ENCODE measurements around the gene ZNF385C. TPM values are rescaled to one million over a fixed set of nuclear protein-coding genes. Genes with fewer than 3 reads are reported as not detected.

Gene ZNF385C
- total RNA-seq, 4 donors from 2014 or later = 0.27 to 0.48 TPM; not detected in 2

DNA sequence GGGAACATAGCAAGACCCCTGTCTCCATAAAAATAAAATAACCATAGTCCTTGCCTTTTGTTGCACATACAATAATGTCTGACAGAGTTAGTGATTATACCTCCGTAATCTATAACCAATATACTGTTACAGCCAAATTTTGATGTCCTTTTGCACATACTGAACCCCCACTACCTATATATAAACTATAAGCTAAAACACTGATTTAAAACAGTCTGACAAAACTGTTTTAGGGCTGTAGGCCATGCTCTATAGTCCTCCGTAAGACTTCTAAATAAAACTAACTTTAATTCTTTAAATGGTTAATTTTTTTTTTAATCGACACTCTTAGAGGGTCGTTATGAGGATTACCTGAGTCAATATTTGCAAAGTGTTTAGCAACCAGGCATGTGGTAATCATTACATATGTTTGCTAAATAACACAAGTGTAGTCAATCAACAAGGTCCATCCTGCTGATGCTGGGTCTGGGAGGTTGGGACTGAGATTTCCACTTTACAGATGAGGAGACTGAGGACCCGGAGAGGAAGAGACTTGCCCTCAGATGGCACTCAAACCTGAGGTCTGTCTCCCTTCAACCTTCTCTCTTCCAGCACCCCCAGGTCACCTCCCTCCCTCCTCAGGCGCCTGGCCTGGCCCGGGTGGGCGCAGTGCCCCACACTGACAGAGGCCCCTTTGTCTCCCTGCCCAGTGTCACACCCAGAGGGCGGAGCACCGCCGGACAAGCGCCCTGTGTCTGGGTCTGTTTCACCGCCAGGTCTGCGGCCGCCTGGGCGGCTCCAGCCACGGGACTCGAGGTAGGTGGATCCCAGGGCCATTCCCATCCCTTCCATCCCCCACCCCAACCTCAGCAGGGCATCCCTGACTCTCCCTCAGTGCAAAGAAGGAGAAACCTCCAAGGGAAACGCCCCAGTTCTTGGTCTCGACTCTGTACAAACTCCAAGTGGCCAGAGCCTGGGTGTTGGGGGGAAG lies 10.3 kb downstream of the ZNF385C start:
- no peaks in the 10 kb centered on the region for H3K4me1 ChIP-seq

DNA sequence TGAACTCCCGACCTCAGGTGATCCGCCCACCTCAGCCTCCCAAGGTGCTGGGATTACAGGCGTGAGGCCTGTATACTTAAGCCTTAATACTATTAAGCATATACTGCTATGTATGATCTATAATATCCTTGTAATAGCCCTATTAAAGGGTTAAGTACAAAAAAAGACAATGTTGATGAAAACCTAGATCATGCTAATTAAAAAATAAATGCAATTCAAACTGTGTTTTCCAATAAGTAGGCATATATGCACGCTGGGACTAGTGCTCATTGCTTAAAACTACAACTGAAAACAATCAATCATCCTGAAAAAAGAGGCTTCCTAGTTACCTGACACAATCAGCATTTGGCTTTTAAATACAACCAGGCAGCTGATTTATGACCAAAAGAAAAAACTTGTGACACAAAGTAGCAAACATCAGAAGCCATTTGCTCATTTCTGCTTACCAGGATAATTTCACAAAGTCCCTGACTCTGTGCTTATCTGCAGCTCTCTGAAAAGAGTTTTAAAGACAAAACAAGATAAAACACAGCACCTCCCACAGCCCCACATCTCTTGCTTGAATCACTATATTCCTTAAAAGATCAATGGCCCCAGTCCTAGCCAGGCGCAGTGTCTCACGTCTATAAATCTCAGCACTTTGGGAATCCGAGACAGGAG lies 11.1 kb downstream of the ZNF385C start:
- WGBS, 2 donors (ENCODE audit: low coverage in 1 of 2) = 70 to 78% methylated on average over 4 to 7 of the region's 7 CpGs

More for the DNA sequence above, 10.3 kb downstream of the ZNF385C start:
- Histone ChIP-seq H3K36me3 (no peaks in the 10 kb centered on the region), H3K4me3 (no peak overlapping the region), H3K27ac (no peak overlapping the region), H3K9me3 (no peaks in the 10 kb centered on the region), H3K27me3 (peaks cover 27% of the 10 kb centered on the region)
- in situ Hi-C loops (cut with MboI; ENCODE audit: low pct_ligation_motif_present in 1 of 4, low pct_unique_long_range_greater_than_20kb in 1 of 4, low sequenced_read_pairs in 3 of 4) (loop anchor here in 1 of 4 donors (25.0 kb wide), 1 partner anchor 351 kb away; the partner anchor contains the start of gene HAP1), intact Hi-C loops (cut with DNase I; ENCODE audit: low total_unique reads) (no loop called here)
- TF ChIP-seq EP300 (IDR thresholded peaks at IDR 0.05; ENCODE audit: low read depth) (no peak), POLR2A (IDR thresholded peaks at IDR 0.05) (no peak), POLR2AphosphoS5 (IDR thresholded peaks at IDR 0.05) (no peak)
- TF ChIP-seq, protein P1, sequence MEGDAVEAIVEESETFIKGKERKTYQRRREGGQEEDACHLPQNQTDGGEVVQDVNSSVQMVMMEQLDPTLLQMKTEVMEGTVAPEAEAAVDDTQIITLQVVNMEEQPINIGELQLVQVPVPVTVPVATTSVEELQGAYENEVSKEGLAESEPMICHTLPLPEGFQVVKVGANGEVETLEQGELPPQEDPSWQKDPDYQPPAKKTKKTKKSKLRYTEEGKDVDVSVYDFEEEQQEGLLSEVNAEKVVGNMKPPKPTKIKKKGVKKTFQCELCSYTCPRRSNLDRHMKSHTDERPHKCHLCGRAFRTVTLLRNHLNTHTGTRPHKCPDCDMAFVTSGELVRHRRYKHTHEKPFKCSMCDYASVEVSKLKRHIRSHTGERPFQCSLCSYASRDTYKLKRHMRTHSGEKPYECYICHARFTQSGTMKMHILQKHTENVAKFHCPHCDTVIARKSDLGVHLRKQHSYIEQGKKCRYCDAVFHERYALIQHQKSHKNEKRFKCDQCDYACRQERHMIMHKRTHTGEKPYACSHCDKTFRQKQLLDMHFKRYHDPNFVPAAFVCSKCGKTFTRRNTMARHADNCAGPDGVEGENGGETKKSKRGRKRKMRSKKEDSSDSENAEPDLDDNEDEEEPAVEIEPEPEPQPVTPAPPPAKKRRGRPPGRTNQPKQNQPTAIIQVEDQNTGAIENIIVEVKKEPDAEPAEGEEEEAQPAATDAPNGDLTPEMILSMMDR (IDR thresholded peaks at IDR 0.05) = no peak
- no peak for DNase-seq
- WGBS, 2 donors (ENCODE audit: low coverage in 1 of 2) = 36 to 60% methylated on average over 4 to 20 of the region's 20 CpGs

DNA sequence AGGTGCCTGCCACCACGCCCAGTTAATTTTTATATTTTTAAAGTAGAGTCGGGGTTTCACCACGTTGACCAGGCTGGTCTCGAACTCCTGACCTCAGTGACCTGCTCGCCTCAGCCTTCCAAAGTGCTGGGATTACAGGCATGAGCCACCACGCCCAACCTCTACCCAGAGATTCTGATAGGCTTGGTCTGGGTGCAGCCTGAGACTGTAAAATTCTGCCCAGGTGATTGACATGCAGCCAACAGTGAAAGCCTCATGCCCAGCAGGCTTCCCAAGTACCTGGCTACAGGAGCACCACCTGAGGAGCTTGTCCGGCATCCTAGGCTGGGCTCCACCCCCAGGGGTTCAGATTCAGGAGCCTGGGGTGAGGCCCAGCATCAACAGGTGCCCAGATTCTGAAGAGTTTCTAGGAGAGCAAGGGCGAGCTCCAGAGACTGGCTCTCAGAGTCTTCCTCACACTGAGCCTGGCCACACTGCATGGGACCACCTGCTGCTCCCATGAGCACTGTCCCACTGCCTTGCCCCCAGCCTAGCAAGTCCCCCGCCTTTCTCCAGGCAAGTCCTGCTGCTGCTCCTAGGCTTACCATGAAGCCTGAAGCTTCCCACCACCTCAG lies 16.6 kb downstream of the ZNF385C start:
- TF ChIP-seq POLR2A (IDR thresholded peaks at IDR 0.05) (no peak), POLR2AphosphoS5 (IDR thresholded peaks at IDR 0.05) (no peak), EP300 (IDR thresholded peaks at IDR 0.05; ENCODE audit: low read depth) (no peak)
- TF ChIP-seq, protein P1 (IDR thresholded peaks at IDR 0.05) = no peak
- intact Hi-C loops (cut with DNase I; ENCODE audit: low total_unique reads) = no loop called here
- DNase-seq = no peak
- no peaks in the 10 kb centered on the region for H3K4me1 ChIP-seq
- WGBS, 2 donors (ENCODE audit: low coverage in 1 of 2) = 47% methylated on average over 9 of the region's 9 CpGs; no CpG with 5 or more reads in 1 of the 2 donors
- H3K36me3 ChIP-seq = no peaks in the 10 kb centered on the region
- H3K27me3 ChIP-seq = no peaks in the 10 kb centered on the region
- H3K27ac ChIP-seq = no peak overlapping the region
- no peaks in the 10 kb centered on the region for H3K9me3 ChIP-seq
- H3K4me3 ChIP-seq = no peak overlapping the region
- in situ Hi-C loops (cut with MboI; ENCODE audit: low pct_ligation_motif_present in 1 of 4, low pct_unique_long_range_greater_than_20kb in 1 of 4, low sequenced_read_pairs in 3 of 4) = loop anchor here in 1 of 4 donors (25.0 kb wide), 1 partner anchor 344 kb away; the partner anchor contains the start of gene HAP1

More for the DNA sequence above, 11.1 kb downstream of the ZNF385C start:
- H3K27me3 ChIP-seq = peaks cover 27% of the 10 kb centered on the region
- DNase-seq = no peak
- no peak overlapping the region for H3K4me3 ChIP-seq
- TF ChIP-seq POLR2A (IDR thresholded peaks at IDR 0.05) (no peak), EP300 (IDR thresholded peaks at IDR 0.05; ENCODE audit: low read depth) (no peak), POLR2AphosphoS5 (IDR thresholded peaks at IDR 0.05) (no peak)
- TF ChIP-seq, protein P1 (IDR thresholded peaks at IDR 0.05) = no peak
- intact Hi-C loops (cut with DNase I; ENCODE audit: low total_unique reads) (no loop called here), in situ Hi-C loops (cut with MboI; ENCODE audit: low pct_ligation_motif_present in 1 of 4, low pct_unique_long_range_greater_than_20kb in 1 of 4, low sequenced_read_pairs in 3 of 4) (loop anchor here in 1 of 4 donors (25.0 kb wide), 1 partner anchor 350 kb away; the partner anchor contains the start of gene HAP1)
- H3K4me1 ChIP-seq = no peaks in the 10 kb centered on the region
- H3K27ac ChIP-seq = no peak overlapping the region
- H3K9me3 ChIP-seq = no peaks in the 10 kb centered on the region
- H3K36me3 ChIP-seq = no peaks in the 10 kb centered on the region
